Aorta (tissue), 5 donors: ENCODE measurements around the gene NTN1. TPM values are rescaled to one million over a fixed set of nuclear protein-coding genes. Genes with fewer than 3 reads are reported as not detected.

Experiments used
- ATAC-seq: fragments of 200-7000 bp; cut with Tn5 transposase; one replicate; pipeline ENCODE4 v1.9.1; 2022; ENCODE audit warnings: moderate library complexity; ENCODE audit not compliant: low FRiP score
- DNase-seq, 2 donors: peaks; one replicate each; pipeline ENCODE4 v3.0.0-alpha.2; 2020
- H3K27ac ChIP-seq, 2 donors: one replicate each; pipeline ENCODE4 v1.5.1; 2013; ENCODE audit warnings: low read length in 2 of 2, mild to moderate bottlenecking in 2 of 2, moderate library complexity in 2 of 2, control low read depth in 1 of 2, inconsistent platforms in 1 of 2, low read depth in 1 of 2
- H3K27me3 ChIP-seq, 2 donors: one replicate each; pipeline ENCODE4 v1.6.1; 2013; ENCODE audit warnings: control low read depth in 1 of 2, low read length in 1 of 2, mild to moderate bottlenecking in 1 of 2, moderate library complexity in 1 of 2; ENCODE audit not compliant: insufficient read depth in 2 of 2, control insufficient read depth in 1 of 2
- H3K36me3 ChIP-seq, 2 donors: one replicate each; pipeline ENCODE4 v1.6.1; 2013; ENCODE audit warnings: control low read depth in 1 of 2, low read length in 1 of 2, mild to moderate bottlenecking in 1 of 2; ENCODE audit not compliant: insufficient read depth in 2 of 2, control insufficient read depth in 1 of 2
- H3K4me1 ChIP-seq, 2 donors: one replicate each; pipeline ENCODE4 v1.6.1; 2013; ENCODE audit warnings: low read length in 2 of 2, control low read depth in 1 of 2, mild to moderate bottlenecking in 1 of 2, moderate library complexity in 1 of 2; ENCODE audit not compliant: insufficient read depth in 2 of 2, control insufficient read depth in 1 of 2
- H3K4me3 ChIP-seq, 2 donors: one replicate each; pipeline ENCODE4 v1.5.1; 2013; ENCODE audit warnings: low read length in 2 of 2, control low read depth in 1 of 2, mild to moderate bottlenecking in 1 of 2
- H3K9me3 ChIP-seq: one replicate; pipeline ENCODE4 v1.6.1; 2013; ENCODE audit warnings: mild to moderate bottlenecking, low read length; ENCODE audit not compliant: control insufficient read depth
- WGBS, 2 donors: extraction: QIAGEN DNeasy Blood & Tissue Kit; methylation state at CpG; one replicate each; pipeline ENCODE4 v1.1.7; 2013; 5-methylcytosine and 5-hydroxymethylcytosine counted together
- intact Hi-C, 2 donors: fragments of 100-400 bp; cut with DNase I; formaldehyde crosslinking; loops; one replicate each; pipeline versions ENCODE4 v1.14.2 to v1.15.0; 2022
- polyA plus RNA-seq, 2 donors: library from polyadenylated mRNA; stranded (reverse); fragments of 200-250 nt; gene quantifications; one replicate each; pipeline ENCODE4 v1.2.3, GENCODE V29; 2013
- total RNA-seq, 2 donors: library from RNA; stranded (reverse); fragmentation: NEBNext Ultra II Directional; extraction: Animal tissue kit (Norgen Biotek cat#: 25700); gene quantifications; one replicate each; pipeline ENCODE4 v1.2.1, GENCODE V29; 2021
- donor health status: healthy with polysubstance abuse.
- donor health status: Bipolar disorder and iron deficiency.
- donor health status: DM: no; HTN: no; CAD: no.
- donor health status: DM: no; HTN: no; CAD: no.
- donor health status: DM: yes; HTN: yes; CAD: no.

The NTN1 gene
- total and polyA plus RNA-seq, 4 donors: 6.6 to 90.4 (median 37.1) TPM

DNA sequence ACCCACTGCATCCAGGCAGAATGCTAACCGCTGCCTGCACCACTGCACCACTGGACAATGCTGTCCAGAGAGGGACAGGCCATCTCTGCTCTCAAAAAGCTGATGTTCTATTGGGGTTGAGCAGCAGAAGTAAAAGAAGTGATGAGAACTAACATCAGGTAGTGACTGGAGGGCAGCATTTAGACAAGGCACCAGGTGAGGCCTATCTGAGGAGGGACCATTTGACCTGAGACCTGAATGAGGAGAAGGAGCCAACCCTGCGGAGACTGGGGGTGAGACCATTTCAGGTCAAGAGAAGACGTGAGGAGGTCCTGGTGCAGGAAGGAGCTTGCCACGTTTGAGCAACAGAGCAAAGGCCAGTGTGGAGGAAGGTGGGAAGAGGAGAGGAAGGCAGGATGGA, 34.0 kb downstream of the NTN1 start:
- DNase-seq: no peak
- WGBS, 2 donors: 94% methylated on average over 4 of the region's 4 CpGs
- Histone ChIP-seq H3K4me3 (no peak overlapping the region), H3K9me3 (no peaks in the 10 kb centered on the region), H3K4me1 (no peaks in the 10 kb centered on the region), H3K27me3 (no peaks in the 10 kb centered on the region), H3K36me3 (no peaks in the 10 kb centered on the region), H3K27ac (no peak overlapping the region)
- intact Hi-C loops: no loop called here
- no peak for ATAC-seq

DNA sequence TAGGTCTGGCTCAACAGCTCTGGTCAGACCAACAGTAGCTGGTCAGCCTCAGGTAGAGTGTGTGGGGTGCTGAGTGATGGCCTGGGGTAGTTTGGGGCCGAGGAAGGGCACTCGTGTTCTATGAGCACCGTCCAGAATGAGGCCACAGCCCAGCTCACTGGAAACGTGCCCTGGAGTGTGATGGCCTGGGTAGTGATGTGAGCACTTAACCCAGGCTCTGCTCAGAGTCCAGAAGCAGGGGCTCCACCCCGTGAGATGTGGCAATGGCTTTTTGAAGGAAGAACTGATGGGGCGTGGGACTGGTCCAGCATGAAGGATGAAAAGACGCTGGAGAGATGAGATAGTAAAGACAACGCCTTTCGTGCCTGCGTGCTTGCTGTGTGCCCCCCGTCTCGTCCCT, 35.3 kb downstream of the NTN1 start:
- ATAC-seq (no peak), DNase-seq (peak in 1 of 2 donors; percentile 41)
- Histone ChIP-seq H3K4me3 (no peak overlapping the region), H3K36me3 (no peaks in the 10 kb centered on the region), H3K9me3 (no peaks in the 10 kb centered on the region), H3K27me3 (no peaks in the 10 kb centered on the region), H3K4me1 (no peaks in the 10 kb centered on the region), H3K27ac (no peak overlapping the region)
- WGBS, 2 donors: 82 to 84% methylated on average over 12 of the region's 12 CpGs
- intact Hi-C loops: no loop called here

DNA sequence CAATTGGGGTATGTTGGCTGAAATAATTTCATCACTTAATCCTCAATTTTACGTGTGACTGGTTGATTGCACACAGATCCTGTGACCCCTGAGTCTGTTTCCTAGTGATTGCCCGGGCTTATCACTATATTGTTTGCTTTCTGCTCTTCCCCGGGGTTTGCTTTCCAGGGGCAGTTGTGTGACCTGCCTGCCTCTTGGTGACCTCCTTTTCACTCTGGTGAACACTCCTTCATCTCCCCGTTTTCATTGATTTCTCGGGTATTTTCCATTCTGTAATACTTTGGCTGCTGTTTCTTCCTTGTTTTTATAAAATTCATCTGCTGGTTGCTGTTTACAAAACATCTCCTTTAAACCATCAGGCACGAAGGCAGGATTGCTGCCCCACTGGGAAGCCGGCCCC, 36.0 kb downstream of the NTN1 start:
- Histone ChIP-seq H3K36me3 (no peaks in the 10 kb centered on the region), H3K27ac (no peak overlapping the region), H3K27me3 (no peaks in the 10 kb centered on the region), H3K9me3 (no peaks in the 10 kb centered on the region), H3K4me1 (no peaks in the 10 kb centered on the region), H3K4me3 (no peak overlapping the region)
- DNase-seq (no peak), ATAC-seq (no peak)
- 58 to 59% methylated on average over 7 of the region's 7 CpGs for WGBS, 2 donors
- intact Hi-C loops: no loop called here

DNA sequence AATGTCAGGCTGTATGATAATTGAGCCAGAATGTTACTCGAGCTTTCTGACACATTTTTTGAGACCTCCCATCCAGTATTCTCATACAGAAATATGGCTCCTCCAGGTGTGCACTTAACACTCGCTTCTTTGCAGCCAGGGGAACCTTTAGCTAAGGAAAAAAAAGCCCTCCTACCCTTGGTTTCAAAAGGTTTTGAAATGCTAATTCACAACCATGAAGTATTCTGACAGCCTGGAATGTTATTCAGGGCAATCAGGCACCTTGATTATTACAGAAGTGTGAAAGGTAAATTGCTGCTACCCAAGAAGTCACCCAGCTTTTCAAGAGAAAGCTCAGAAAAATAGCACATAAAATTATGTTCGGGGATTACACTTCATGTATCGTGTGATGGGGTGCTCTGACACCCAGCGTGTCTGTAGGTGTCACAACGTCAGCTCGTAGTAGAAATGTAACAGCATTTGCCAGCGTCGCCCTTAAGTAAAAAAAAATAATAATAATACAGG, 41.1 kb downstream of the NTN1 start:
- H3K27me3 ChIP-seq: no peaks in the 10 kb centered on the region
- no peaks in the 10 kb centered on the region for H3K4me1 ChIP-seq
- no peak for ATAC-seq
- WGBS, 2 donors: 77 to 85% methylated on average over 9 of the region's 9 CpGs
- H3K9me3 ChIP-seq: no peaks in the 10 kb centered on the region
- no peak for DNase-seq
- H3K27ac ChIP-seq: no peak overlapping the region
- no peaks in the 10 kb centered on the region for H3K36me3 ChIP-seq
- intact Hi-C loops: no loop called here
- H3K4me3 ChIP-seq: no peak overlapping the region

DNA sequence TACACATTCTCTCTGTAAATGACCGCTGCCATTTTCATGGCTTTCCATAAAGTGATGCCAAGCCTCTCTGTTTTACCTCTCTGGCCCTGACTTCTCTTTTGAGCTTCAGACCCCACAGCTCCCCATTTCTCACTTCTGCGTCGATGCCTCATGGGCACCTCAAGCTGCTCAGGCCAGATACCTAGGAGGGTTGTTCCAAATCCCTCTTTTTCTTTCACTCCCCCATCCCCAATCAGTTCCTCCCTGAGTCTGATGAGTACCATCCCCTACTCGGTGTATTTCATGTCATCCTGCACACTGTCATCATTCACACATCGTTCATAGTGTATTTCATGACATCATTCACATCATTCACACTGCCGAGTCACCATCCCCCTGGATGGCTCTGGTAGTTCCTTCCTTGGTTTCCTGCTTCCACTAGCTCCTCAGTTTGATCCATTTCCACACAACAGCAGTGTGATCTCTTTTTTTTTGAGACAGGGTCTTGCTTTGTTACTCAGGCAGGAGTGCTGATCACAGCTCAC, 43.1 kb downstream of the NTN1 start:
- 92 to 95% methylated on average over 6 of the region's 6 CpGs for WGBS, 2 donors
- Histone ChIP-seq H3K36me3 (no peaks in the 10 kb centered on the region), H3K4me1 (no peaks in the 10 kb centered on the region), H3K27ac (no peak overlapping the region), H3K4me3 (no peak overlapping the region), H3K27me3 (no peaks in the 10 kb centered on the region), H3K9me3 (no peaks in the 10 kb centered on the region)
- no peak for ATAC-seq
- no peak for DNase-seq
- intact Hi-C loops: no loop called here

DNA sequence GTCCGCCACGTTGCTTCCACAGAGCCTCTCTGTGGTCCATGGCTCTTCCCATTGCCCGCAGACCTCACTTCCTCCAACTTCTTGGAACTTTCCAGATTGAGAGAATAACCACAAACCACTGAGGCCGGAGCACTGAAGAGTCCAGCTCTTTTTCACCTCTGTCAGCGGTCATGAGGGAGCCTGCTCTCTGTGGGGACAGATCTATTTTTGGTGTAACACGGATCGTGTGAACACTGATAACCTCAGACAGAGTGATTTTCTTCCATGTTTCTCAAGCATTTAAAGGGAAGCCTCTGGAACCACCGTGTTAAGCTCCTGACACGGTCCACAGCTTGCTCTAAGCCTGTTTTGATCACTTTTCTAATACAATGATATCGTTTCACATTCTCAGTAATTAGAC, 49.7 kb downstream of the NTN1 start:
- H3K4me3 ChIP-seq: no peak overlapping the region
- H3K27me3 ChIP-seq: no peaks in the 10 kb centered on the region
- intact Hi-C loops: loop anchor here in 1 of 2 donors (5.0 kb wide), 1 partner anchor 39 kb away; no protein-coding TSS in a partner anchor
- H3K27ac ChIP-seq: no peak overlapping the region
- WGBS, 2 donors: 41 to 49% methylated on average over 10 of the region's 10 CpGs
- DNase-seq (no peak), ATAC-seq (no peak)
- peaks cover 0 to 5% of the 10 kb centered on the region in 2 donors for H3K4me1 ChIP-seq
- H3K9me3 ChIP-seq: no peaks in the 10 kb centered on the region
- no peaks in the 10 kb centered on the region for H3K36me3 ChIP-seq

DNA sequence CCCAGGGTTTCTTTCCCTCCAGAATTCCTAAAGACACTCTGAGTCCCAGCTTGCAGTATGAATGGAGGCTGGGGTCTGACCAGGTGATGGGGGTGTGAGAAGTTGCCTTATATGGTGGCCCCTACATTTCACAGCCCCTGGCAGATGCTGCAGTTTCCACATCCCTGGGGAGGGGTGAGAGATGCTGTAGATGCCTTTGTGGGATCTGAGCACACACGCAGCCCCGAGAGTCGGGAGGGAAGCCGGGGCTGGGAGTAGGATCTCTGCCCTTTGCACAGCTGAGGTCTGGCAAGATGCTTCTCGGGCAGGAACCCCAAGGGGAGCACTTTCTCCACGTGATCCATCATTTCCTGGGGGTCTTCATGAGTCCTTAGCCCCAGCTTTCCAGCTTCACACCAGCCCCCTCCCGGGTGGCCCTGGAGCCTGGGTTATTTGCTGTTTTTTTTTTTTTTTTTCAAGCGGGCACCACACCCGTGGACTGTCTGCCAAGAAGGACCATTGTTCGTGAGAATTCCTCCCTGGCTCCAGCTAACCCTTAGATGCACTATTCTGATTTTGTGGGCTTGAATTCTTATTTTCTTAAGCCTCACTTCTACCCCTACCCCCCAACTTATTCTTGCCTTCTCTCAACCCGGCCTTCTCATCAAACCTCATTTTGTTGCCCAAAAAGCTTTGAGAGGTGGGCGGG, 50.6 kb downstream of the NTN1 start:
- Histone ChIP-seq H3K27ac (peak overlapping the region in 1 of 2 donors; percentile 56), H3K9me3 (no peaks in the 10 kb centered on the region), H3K4me3 (no peak overlapping the region), H3K4me1 (peaks cover 3 to 5% of the 10 kb centered on the region in 2 donors), H3K36me3 (no peaks in the 10 kb centered on the region), H3K27me3 (no peaks in the 10 kb centered on the region)
- WGBS, 2 donors: 5 to 12% methylated on average over 12 of the region's 12 CpGs
- ATAC-seq: peak; percentile 37
- peak in 1 of 2 donors; percentile 38 for DNase-seq
- intact Hi-C loops: loop anchor here in 1 of 2 donors (5.0 kb wide), 1 partner anchor 40 kb away; no protein-coding TSS in a partner anchor

DNA sequence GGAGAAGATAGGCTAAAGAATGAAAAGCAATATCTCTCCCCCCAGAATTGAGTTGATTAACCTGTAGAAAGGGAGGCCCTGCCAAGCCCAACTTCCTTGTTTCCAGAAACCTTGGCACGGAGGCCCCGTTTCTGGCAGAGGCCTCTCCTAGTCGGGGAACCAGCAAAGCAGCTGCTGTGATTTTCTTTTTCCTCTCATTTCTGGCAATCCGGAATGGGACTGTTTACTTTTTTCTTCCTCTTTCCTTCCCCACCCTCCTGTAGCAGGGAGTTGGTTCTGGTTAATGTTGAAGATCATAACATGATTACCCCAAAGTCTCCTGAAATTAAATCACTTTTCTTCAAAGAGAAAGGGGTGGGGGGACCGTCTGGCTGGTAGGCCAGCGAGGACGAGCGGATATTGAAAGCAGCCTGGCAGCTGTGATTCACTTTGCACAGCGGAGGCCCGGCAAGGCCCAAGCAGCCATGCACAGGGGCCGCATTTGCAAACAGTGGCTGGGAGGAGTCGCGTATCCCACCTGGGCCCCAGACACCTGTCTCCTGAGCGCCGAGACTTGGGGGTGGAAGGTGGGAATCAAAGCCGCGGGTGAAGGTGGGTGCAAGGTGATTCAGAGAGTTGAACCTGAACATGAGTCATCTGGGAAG, 51.5 kb downstream of the NTN1 start:
- intact Hi-C loops: loop anchor here in 1 of 2 donors (5.0 kb wide), 1 partner anchor 41 kb away; no protein-coding TSS in a partner anchor
- DNase-seq (peak; percentile 86 to 87), ATAC-seq (peak; percentile 64)
- Histone ChIP-seq H3K9me3 (no peaks in the 10 kb centered on the region), H3K4me1 (peaks cover 5 to 6% of the 10 kb centered on the region in 2 donors), H3K4me3 (no peak overlapping the region), H3K27me3 (no peaks in the 10 kb centered on the region), H3K27ac (peak overlapping the region; percentile 29 to 83), H3K36me3 (no peaks in the 10 kb centered on the region)
- WGBS, 2 donors: 19 to 22% methylated on average over 17 of the region's 17 CpGs
